GM21526 (cell line): ENCODE data around the gene VPS33B.
"Not testable (repeated sequence)": the region's sequence is repeated elsewhere in the genome, so short reads cannot be mapped to it uniquely, and the experiment has no call there.

Source experiments
- ATAC-seq: cut with Tn5 transposase; IDR thresholded peaks from one replicate; pipeline ENCODE4 v1.9.1; 2021; ENCODE audit warnings: moderate library complexity; ENCODE audit not compliant: unreplicated experiment, low FRiP score

The VPS33B gene

GRCh38 chr15:91022075-91022831 is at the start of gene VPS33B:
Gene VPS33B, minus strand, starts transcription at chr15:91022594. Its CDS starts 345 bp downstream, at chr15:91022249.
- ATAC-seq, result peak; percentile 57

GRCh38 chr15:91072161-91072560 is 49.8 kb upstream of the VPS33B start:
- no peak for ATAC-seq

DNA sequence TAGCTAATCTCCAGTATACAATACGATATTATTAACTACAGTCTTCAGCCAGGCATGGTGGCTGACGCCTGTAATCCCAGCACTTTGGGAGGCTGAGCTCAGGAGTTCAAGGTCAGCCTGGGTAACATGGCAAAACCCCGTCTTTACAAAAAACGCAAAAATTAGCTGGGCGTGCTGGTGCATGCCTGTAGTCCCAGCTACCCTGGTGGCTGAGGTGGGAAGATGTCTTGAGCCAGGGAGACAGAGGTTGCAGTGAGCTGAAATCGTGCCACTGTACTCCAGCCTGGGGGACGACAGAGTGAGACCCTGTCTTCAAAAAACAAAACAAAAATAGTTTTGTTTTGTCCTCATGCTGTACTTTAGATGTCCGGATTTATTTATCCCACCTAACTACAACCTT is 48.5 kb upstream of the VPS33B start:
- no peak for ATAC-seq

DNA sequence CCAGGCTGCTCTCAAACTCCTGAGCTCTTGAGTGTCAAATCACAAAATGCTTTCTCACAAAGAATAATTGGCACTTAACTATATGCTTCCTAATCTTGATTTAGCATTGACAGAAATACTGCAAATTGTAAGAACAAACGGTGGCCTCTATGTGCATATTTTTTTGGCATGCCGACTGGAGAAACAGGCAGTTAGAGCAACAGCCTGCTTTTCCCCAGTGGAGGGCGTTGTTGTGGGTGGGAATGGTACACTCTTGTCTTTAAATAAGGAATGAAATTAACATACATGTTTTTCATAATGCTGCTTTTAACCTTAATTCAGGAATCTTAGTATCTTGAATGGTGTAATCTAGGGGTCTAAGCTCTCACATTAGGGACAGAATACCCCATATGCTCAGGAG is 46.6 kb upstream of the VPS33B start:
- ATAC-seq, result no peak

DNA sequence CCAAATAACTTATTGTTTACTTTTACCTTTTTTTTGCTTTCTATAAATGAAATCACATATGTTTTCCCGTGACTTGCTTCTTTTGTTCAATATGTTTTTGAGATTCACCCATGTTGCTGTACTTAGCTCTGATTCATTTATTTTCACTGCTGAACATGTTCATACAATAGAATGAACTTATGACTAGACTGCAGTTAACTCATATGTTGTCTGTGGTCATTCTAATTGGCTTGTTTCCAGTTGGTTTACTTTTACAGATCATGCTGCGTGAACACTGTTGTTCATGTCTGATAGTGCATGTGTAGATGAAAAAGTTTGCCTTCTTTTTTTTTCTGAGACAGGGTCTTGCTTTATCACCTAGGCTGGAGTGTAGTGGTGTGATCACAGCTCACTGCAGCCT is 46.0 kb upstream of the VPS33B start:
- ATAC-seq, result no peak

DNA sequence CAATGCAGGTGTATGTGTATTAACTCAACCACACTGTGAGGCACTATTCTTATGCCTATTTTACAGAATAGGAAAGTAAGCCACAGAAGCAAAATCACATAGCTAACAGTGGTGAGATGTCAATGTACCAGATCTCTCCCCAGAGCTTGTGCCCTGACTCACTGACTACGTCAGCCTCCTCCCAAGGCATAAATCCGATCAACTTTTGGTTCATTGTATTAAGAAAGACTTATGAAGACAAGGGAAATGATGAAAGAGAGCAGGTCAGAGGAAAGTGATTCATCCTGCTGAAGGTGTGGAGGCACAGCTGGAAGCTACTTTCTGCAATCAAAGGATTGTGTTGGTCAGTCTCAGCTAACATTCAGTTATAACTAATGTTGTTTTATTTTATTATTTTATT is 44.6 kb upstream of the VPS33B start:
- ATAC-seq, result no peak

GRCh38 chr15:91065505-91065904 is 43.1 kb upstream of the VPS33B start:
- ATAC-seq, result no peak

DNA sequence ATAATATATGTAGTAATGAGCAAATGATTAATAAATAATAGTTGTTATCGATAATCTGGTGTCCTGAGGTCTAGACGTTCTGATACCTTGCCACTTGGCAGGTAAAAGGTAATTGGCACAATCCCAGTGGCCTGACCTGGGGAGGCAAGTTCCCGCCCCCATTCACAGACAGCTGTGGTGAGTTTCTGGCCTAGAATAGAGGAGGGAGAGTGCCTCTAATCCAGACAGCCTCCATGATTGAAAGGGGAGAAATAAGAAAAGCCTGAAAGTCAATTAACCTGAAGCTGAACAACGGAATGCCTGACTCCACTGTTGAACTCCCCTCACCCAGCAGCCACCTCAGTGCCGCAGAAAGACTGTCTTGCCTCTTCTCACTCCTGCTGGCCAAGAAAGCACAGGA is 39.6 kb upstream of the VPS33B start:
- no peak for ATAC-seq

DNA sequence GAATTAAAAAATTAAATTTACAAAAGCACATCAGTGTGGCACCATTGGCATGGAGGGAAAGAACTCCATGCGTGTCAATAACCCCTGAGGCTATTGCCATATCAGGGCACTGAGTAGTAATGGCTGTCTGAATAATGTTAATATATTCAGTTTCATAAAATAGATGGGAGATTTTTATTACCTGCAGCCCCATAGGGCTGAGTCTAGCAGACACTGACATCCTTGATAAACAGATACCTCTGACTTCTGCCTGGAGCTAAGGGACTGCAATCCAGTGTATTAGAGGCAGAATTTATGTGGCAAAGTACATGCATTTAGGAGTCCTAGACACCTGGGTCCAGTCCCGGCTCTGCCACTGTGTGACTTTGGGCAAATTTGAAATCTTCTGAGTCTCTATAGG is 38.8 kb upstream of the VPS33B start:
- no peak for ATAC-seq

- no peak for ATAC-seq
These were observed 33.3 kb upstream of the VPS33B start for GRCh38 chr15:91055548-91056331.

DNA sequence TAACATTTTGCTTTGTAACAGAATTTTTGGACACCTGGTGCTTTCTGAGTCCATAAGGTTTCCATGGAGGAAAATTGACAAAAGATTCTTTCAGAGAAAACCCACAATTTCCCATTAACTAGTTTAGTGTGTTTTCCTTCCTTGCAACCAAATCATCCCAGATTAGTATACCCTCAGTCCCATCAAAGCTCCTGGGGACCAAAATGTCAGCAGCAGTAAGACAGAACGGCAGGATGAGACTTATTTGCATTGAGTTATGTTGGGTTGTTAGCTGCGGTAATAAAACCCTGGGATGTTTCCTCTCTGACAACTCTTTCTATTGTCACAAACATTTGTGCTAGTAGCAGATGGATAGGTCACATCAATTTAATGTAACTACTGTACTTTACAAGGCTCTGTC is 32.4 kb upstream of the VPS33B start:
- ATAC-seq, result no peak

DNA sequence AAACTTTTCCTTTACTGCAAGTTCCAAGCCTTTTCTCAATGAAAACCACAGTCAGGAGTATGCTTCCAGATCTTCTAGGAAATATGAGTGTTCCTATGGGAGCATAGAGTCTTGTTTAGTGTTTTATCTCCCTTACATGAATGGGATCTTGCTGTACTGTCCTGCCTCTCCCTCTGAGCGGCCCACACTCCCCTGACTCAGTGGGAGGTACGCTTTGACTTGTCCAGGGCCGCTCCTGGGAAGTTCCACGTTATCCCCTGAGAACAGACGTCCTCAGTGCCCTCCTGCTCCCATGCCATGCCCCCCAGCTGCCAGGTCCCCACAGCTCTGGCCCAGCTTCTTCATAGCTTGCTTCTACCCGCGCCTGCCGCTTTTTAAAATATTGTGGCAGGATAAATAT is 28.9 kb upstream of the VPS33B start:
- no peak for ATAC-seq

GRCh38 chr15:91050128-91050455 is 27.7 kb upstream of the VPS33B start:
- peak; percentile 16 for ATAC-seq

GRCh38 chr15:91049378-91050127 is 27.2 kb upstream of the VPS33B start:
- peak; percentile 74 for ATAC-seq

DNA sequence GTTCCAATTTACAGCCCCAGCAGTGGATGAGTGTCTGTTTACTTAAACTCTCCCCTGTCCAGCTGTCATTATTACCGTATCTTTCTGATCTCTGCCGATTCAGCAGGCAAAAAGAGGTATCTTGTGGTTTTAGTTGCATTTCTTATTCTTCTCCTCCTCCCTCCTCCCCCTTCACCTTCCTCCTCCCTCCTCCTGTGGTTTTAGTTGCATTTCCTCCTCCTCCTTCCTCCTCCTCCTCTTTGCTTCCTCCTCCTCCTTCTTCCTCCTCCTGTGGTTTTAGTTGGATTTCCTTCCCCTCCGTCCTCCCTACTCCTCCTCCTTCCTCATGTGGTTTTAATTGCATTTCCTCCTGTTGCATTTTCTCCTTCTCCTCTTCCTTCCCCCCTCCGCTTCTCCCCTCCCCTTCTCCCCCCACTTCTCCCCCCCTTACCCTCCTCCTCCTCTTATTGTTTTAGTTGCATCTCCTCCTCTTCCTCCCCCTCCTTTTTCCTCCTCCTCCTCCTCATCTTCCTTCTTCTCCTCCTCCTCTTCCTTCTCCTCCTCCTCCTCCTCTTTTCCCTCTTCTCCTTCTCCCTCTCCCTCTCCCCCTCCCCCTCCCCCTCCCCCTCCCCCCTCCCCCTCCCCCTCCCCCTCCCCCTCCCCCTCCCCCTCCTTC is 25.3 kb upstream of the VPS33B start:
- ATAC-seq, result no peak

DNA sequence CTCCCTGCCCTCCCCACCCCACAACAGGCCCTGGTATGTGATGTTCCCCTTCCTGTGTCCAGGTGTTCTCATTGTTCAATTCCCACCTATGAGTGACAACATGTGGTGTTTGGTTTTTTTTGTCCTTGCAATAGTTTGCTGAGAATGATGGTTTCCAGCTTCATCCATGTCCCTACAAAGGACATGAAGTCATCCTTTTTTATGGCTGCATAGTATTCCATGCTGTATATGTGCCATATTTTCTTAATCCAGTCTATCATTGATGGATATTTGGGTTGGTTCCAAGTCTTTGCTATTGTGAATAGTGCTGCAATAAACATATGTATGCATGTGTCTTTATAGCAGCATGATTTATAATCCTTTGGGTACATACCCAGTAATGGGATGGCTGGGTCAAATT is 23.7 kb upstream of the VPS33B start:
- not testable (repeated sequence) for ATAC-seq

DNA sequence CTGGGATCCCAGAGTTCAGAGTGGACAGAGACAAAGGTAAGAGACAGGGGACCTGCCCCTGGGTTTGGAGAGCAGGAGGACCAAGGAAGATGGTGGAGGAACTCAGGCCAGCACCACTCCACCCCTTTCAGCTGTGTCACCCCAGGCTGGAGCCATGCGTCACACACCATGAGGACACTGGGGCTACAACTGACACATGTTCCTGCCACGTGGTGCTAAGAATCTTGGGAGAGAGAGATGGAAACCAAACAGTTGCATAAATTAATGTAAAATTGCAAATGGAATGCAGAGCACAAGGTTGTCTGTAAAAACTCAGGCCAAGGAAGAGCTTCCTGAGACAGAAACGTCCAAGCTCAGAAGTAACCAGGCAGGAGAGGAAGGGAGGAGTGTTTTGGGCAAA is 22.7 kb upstream of the VPS33B start:
- ATAC-seq, result no peak

- no peak for ATAC-seq
These were observed 20.9 kb upstream of the VPS33B start for GRCh38 chr15:91043202-91043874.

- no peak for ATAC-seq
These were observed 18.5 kb upstream of the VPS33B start for GRCh38 chr15:91040856-91041255.

GRCh38 chr15:91039996-91040395 is 17.6 kb upstream of the VPS33B start:
- no peak for ATAC-seq
